Osteoblast (primary cell): Measurements from ENCODE around the gene ARSD. TPM values are rescaled to one million over a fixed set of nuclear protein-coding genes. Genes with fewer than 3 reads are reported as not detected.
"Not testable (repeated sequence)": the region's sequence is repeated elsewhere in the genome, so short reads cannot be mapped to it uniquely, and the experiment has no call there.

ENCODE experiments used
- DNase-seq: peaks from one replicate; pipeline ENCODE4 v3.0.0; 2011; ENCODE audit warnings: low spot score, mixed read lengths; ENCODE audit not compliant: insufficient read length; ENCODE audit errors: missing footprints
- H2AFZ ChIP-seq: 2 replicates; pipeline ENCODE4 v1.6.0; 2011; ENCODE audit warnings: mild to moderate bottlenecking, low read length
- H3K27ac ChIP-seq: 2 replicates; pipeline ENCODE4 v1.5.1; 2011; ENCODE audit warnings: mild to moderate bottlenecking, low read depth, low read length, moderate library complexity
- H3K27me3 ChIP-seq: 2 replicates; pipeline ENCODE4 v1.6.0; 2012; ENCODE audit warnings: mild to moderate bottlenecking, control low read depth, inconsistent platforms, low read length, moderate library complexity; ENCODE audit not compliant: insufficient read depth
- H3K36me3 ChIP-seq: 2 replicates; pipeline ENCODE4 v1.5.1; 2011; ENCODE audit warnings: mild to moderate bottlenecking, low read length, control low read depth, moderate library complexity; ENCODE audit not compliant: insufficient read depth
- H3K4me1 ChIP-seq: 2 replicates; pipeline ENCODE4 v1.5.1; 2011; ENCODE audit warnings: mild to moderate bottlenecking, low read length, control low read depth, moderate library complexity; ENCODE audit not compliant: insufficient read depth
- H3K4me2 ChIP-seq: 2 replicates; pipeline ENCODE4 v1.6.0; 2011; ENCODE audit warnings: mild to moderate bottlenecking, low read length; ENCODE audit not compliant: insufficient read depth
- H3K4me3 ChIP-seq: fragments of 200-600 bp; sonication (generic); 3 replicates; pipeline ENCODE4 v1.5.1; 2012; ENCODE audit warnings: mild to moderate bottlenecking, low read length, inconsistent platforms; ENCODE audit not compliant: insufficient read depth
- H3K79me2 ChIP-seq: 2 replicates; pipeline ENCODE4 v1.6.0; 2012; ENCODE audit warnings: mild to moderate bottlenecking, low read length, control low read depth, inconsistent platforms; ENCODE audit not compliant: insufficient read depth
- H3K9me3 ChIP-seq: 2 replicates; pipeline ENCODE4 v1.5.1; 2011; ENCODE audit warnings: low read depth, low read length, control low read depth
- H4K20me1 ChIP-seq: 2 replicates; pipeline ENCODE4 v1.6.0; 2012; ENCODE audit warnings: mild to moderate bottlenecking, low read length, control low read depth; ENCODE audit not compliant: insufficient read depth
- total RNA-seq: library from RNA; depleted of rRNA; stranded (reverse); fragments of >200 nt; gene quantifications from 2 replicates; pipeline ENCODE4 v1.2.3, GENCODE V29; 2012
- TF ChIP-seq, protein P1 (sequence below): IDR thresholded peaks from 2 replicates; pipeline ENCODE4 v1.5.1; 2011; ENCODE audit warnings: mild to moderate bottlenecking, low read depth, low read length, moderate library complexity; ENCODE audit errors: extremely low read depth

Gene ARSD
- total RNA-seq, 1 donor: 20.6 TPM

- Histone ChIP-seq H3K36me3 (no peaks in the 10 kb centered on the region), H3K27me3 (no peaks in the 10 kb centered on the region), H3K79me2 (no peaks in the 10 kb centered on the region), H3K4me1 (no peaks in the 10 kb centered on the region), H2AFZ (no peak overlapping the region), H3K27ac (no peak overlapping the region), H3K4me3 (no peak overlapping the region), H3K4me2 (no peak overlapping the region), H4K20me1 (no peaks in the 10 kb centered on the region), H3K9me3 (peaks cover 3% of the 10 kb centered on the region)
- TF ChIP-seq, protein P1, sequence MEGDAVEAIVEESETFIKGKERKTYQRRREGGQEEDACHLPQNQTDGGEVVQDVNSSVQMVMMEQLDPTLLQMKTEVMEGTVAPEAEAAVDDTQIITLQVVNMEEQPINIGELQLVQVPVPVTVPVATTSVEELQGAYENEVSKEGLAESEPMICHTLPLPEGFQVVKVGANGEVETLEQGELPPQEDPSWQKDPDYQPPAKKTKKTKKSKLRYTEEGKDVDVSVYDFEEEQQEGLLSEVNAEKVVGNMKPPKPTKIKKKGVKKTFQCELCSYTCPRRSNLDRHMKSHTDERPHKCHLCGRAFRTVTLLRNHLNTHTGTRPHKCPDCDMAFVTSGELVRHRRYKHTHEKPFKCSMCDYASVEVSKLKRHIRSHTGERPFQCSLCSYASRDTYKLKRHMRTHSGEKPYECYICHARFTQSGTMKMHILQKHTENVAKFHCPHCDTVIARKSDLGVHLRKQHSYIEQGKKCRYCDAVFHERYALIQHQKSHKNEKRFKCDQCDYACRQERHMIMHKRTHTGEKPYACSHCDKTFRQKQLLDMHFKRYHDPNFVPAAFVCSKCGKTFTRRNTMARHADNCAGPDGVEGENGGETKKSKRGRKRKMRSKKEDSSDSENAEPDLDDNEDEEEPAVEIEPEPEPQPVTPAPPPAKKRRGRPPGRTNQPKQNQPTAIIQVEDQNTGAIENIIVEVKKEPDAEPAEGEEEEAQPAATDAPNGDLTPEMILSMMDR: no peak
- DNase-seq: no peak
Observed at GRCh38 chrX:2902841-2903240, 26.3 kb downstream of the ARSD start.

- no peak overlapping the region for H3K4me3 ChIP-seq
- no peak overlapping the region for H2AFZ ChIP-seq
- H3K79me2 ChIP-seq: no peaks in the 10 kb centered on the region
- H3K27me3 ChIP-seq: no peaks in the 10 kb centered on the region
- no peak overlapping the region for H3K4me2 ChIP-seq
- H3K9me3 ChIP-seq: peaks cover 3% of the 10 kb centered on the region
- H3K4me1 ChIP-seq: no peaks in the 10 kb centered on the region
- H3K36me3 ChIP-seq: no peaks in the 10 kb centered on the region
- DNase-seq: no peak
- no peaks in the 10 kb centered on the region for H4K20me1 ChIP-seq
- TF ChIP-seq, protein P1: no peak
- H3K27ac ChIP-seq: no peak overlapping the region
Observed at GRCh38 chrX:2901367-2902036, 27.6 kb downstream of the ARSD start.

DNA sequence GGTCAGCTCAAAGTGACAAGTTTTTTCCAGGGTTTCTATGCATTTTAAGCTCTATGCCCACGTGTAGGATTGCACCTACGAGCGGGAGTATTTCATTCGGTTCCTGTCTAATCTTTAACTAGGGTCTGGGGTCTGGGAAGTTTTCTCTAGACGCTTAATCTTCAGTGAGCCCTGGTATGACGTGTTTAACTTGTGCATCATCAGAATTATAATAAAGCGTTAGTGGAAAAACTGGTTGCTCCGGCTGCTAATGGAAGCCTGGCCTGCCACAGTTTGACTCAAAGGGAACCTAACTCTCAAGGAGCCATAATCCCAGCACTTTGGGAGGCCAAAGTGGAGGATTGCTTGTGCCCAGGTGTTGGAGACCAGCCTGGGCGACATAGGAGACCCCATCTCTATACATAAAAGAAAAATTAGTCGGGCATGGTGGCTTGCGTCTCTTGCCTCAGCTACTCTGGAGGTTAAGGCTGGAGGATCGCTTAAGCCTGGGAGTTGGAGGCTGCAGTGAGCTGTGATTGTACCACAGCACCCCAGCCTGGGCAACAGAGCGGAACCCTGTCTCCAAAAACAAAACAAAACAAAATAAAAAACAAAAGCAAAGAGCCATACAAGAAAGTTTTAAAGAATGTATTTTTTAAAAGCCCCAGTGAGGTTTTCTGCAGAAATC lies 30.2 kb downstream of the ARSD start:
- Histone ChIP-seq H3K4me2 (no peak overlapping the region), H3K9me3 (peaks cover 3% of the 10 kb centered on the region), H3K4me1 (no peaks in the 10 kb centered on the region), H3K27me3 (no peaks in the 10 kb centered on the region), H2AFZ (no peak overlapping the region), H3K27ac (no peak overlapping the region), H3K36me3 (no peaks in the 10 kb centered on the region), H4K20me1 (no peaks in the 10 kb centered on the region), H3K4me3 (no peak overlapping the region), H3K79me2 (no peaks in the 10 kb centered on the region)
- TF ChIP-seq, protein P1: no peak
- DNase-seq: no peak

DNA sequence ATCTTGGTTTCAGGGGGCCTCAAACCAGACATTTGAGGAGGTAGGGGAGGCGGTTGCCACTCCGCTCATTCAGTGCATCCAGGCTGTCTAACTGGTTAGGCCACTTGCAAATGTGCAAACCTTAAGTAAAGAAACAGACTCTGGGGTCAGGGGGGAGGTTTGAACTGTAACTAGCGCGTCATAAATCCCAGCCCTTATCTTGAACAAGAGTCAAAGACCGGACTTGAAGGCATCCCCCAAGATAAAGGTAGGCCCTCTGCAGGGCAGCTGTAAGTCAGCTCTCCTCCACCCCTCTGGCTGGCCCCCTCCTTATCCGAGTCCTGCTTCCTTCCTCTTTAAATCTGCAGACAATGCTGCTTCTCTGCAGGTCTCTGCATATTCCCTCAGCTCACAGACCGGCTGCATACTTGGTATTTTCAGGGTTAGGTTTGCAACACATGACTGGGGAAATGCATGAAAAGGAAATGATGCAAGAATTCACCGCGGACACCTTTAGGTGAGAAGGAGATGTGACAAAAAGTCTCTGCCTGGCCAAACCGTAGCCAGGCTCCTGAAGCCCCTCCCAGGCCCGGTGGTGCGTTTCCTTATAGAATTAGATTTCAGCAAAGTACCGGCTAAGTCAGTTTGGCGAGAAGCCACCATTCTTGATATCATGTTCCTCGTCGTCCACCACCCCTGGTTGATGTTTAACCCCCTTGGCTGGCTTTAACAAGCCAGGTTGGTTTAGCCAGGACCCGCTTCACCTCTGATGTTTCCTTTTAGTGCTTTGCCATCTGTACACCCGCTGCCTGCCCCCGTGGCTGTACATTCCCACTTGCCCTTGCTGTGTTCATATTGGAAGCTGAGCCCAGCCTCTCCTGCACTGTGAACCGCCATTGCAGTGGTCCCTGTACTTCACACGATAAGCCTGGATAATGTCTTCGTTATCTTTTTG lies 31.2 kb downstream of the ARSD start:
- H4K20me1 ChIP-seq, H3K79me2 ChIP-seq, H3K9me3 ChIP-seq, H3K4me1 ChIP-seq, H3K27me3 ChIP-seq, DNase-seq, H3K36me3 ChIP-seq, H3K27ac ChIP-seq, H3K4me3 ChIP-seq: not testable (repeated sequence)
- Histone ChIP-seq H2AFZ (peak overlapping the region; percentile 23), H3K4me2 (peak overlapping the region; percentile 41)
